Stimulated activated effector memory CD8-positive, alpha-beta T cell treated with anti-CD3 and anti-CD28 coated beads, Interleukin-12 subunit alpha, Interleukin-12 subunit beta, amount 100 ng/mL, for 72 hours (primary cell): Measurements from ENCODE around the gene NYAP2.

Source experiments
- ATAC-seq: fragments of 150-1000 bp; cut with Tn5 transposase; 2 replicates; pipeline ENCODE4 v1.10.0; 2021
- DNase-seq, 2 donors: peaks; one replicate each; pipeline ENCODE4 v3.0.0; 2021 to 2022; ENCODE audit warnings: low spot score in 2 of 2
- H3K27ac Mint-ChIP-seq: one replicate; pipeline ENCODE4 v1.8.0; 2022; ENCODE audit warnings: mild to moderate bottlenecking, mixed read lengths
- H3K36me3 Mint-ChIP-seq: one replicate; pipeline ENCODE4 v1.8.0; 2022; ENCODE audit warnings: mild to moderate bottlenecking, mixed read lengths
- H3K4me1 Mint-ChIP-seq: one replicate; pipeline ENCODE4 v1.8.0; 2022; ENCODE audit warnings: mixed read lengths
- H3K4me3 Mint-ChIP-seq: one replicate; pipeline ENCODE4 v1.8.0; 2022; ENCODE audit warnings: mild to moderate bottlenecking, mixed read lengths
- H3K9me3 Mint-ChIP-seq: one replicate; pipeline ENCODE4 v1.8.0; 2022; ENCODE audit warnings: mixed read lengths

NYAP2 gene

GRCh38 chr2:225415341-225415740 lies 15.8 kb downstream of the NYAP2 start:
- no peak for ATAC-seq
- H3K4me3 Mint-ChIP-seq, result no peak overlapping the region
- DNase-seq, result no peak
- no peaks in the 10 kb centered on the region for H3K36me3 Mint-ChIP-seq
- no peaks in the 10 kb centered on the region for H3K9me3 Mint-ChIP-seq
- no peak overlapping the region for H3K27ac Mint-ChIP-seq
- no peaks in the 10 kb centered on the region for H3K4me1 Mint-ChIP-seq

GRCh38 chr2:225415792-225416191 lies 16.3 kb downstream of the NYAP2 start:
- Mint-ChIP-seq H3K36me3 (no peaks in the 10 kb centered on the region), H3K4me1 (no peaks in the 10 kb centered on the region)

DNA sequence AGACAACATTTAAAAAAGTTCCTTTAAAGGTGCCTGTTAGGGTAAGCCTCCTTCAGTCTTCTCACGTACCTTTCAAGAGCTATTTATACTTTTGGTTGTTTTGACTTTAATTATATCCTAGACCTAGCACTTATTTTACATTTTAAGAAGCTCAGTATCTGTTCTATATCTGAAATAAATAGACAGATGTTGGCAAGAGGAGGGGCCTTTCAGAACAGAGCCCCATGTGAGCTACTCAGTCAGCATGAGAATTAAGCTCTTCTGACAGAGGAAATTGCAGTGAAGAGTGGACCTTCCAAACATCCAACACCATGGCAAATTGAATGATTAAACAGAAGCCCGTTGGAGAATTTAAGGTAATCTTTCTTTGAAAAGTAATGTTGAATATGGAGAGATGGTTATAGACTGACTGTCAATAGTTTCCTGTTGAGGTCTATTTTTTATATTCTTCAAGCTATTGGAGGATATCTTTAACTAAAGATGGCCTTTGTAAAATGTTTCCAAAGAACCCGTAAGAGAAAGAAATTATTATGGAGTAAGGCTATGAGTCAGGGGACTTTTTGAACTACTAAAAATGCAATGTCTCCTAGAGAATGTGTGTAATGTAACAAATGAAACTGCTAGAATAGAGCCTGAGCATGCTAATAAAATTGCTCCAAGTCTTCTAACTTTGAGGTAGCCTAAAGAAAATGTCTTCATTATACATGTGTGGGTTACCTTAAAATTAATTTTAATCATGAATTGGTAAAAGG lies 17.3 kb downstream of the NYAP2 start:
- Mint-ChIP-seq H3K4me1 (no peaks in the 10 kb centered on the region), H3K4me3 (no peak overlapping the region), H3K9me3 (no peaks in the 10 kb centered on the region), H3K27ac (no peak overlapping the region), H3K36me3 (no peaks in the 10 kb centered on the region)
- no peak for DNase-seq
- ATAC-seq, result no peak

More at GRCh38 chr2:225415792-225416191, 16.3 kb downstream of the NYAP2 start:
- Mint-ChIP-seq H3K27ac (no peak overlapping the region), H3K4me3 (no peak overlapping the region), H3K9me3 (no peaks in the 10 kb centered on the region)
- DNase-seq (no peak), ATAC-seq (no peak)

DNA sequence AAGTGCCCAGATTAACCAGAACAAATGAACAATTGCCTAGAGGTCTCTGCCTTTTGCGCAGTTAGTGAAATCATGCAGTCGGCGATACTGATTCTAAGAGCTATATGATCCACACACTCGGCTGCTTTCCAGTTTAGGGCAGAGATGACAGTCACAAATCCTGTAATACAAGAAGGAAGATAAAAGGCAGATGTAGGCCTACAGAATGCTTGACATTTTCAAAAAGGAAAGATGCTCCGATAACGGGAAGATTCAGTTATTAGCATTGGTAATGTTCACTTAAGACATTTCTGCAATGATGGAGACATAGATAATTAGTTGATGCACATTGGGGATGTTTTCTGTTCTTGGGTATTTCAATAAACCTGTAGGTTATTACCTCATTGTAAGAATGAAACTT lies 19.5 kb downstream of the NYAP2 start:
- no peaks in the 10 kb centered on the region for H3K36me3 Mint-ChIP-seq
- H3K4me3 Mint-ChIP-seq, result no peak overlapping the region
- no peaks in the 10 kb centered on the region for H3K4me1 Mint-ChIP-seq
- ATAC-seq (no peak), DNase-seq (no peak)
- no peak overlapping the region for H3K27ac Mint-ChIP-seq
- H3K9me3 Mint-ChIP-seq, result no peaks in the 10 kb centered on the region

GRCh38 chr2:225422145-225422544 lies 22.6 kb downstream of the NYAP2 start:
- Mint-ChIP-seq H3K36me3 (no peaks in the 10 kb centered on the region), H3K4me1 (no peaks in the 10 kb centered on the region), H3K4me3 (no peak overlapping the region), H3K27ac (no peak overlapping the region), H3K9me3 (no peaks in the 10 kb centered on the region)
- DNase-seq, result no peak
- ATAC-seq, result no peak

DNA sequence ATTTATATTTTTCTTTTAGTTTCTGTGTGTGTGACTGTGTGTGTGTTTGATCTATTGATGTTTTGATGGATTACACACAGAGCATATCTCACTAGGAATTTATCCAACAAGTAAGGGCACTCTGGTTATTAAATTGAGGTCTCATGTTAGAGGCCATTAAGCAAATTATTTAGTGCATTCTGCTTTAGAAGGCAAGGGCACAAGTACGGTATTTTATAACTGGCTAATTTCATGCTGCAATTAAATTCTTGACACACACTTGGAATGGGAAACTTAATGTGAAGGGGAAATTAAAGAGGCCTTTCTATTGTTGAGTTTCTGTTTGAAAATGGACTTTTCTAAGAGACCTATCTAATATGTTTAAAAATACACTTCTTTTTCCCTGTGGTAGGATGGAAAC lies 25.8 kb downstream of the NYAP2 start:
- Mint-ChIP-seq H3K36me3 (no peaks in the 10 kb centered on the region), H3K4me3 (no peak overlapping the region), H3K9me3 (no peaks in the 10 kb centered on the region)

GRCh38 chr2:225428360-225428759 lies 28.9 kb downstream of the NYAP2 start:
- Mint-ChIP-seq H3K4me1 (no peaks in the 10 kb centered on the region), H3K27ac (no peak overlapping the region), H3K9me3 (no peaks in the 10 kb centered on the region), H3K36me3 (no peaks in the 10 kb centered on the region), H3K4me3 (no peak overlapping the region)
- ATAC-seq (no peak), DNase-seq (no peak)

More for the DNA sequence above, 25.8 kb downstream of the NYAP2 start:
- no peaks in the 10 kb centered on the region for H3K4me1 Mint-ChIP-seq
- ATAC-seq (no peak), DNase-seq (no peak)
- no peak overlapping the region for H3K27ac Mint-ChIP-seq

DNA sequence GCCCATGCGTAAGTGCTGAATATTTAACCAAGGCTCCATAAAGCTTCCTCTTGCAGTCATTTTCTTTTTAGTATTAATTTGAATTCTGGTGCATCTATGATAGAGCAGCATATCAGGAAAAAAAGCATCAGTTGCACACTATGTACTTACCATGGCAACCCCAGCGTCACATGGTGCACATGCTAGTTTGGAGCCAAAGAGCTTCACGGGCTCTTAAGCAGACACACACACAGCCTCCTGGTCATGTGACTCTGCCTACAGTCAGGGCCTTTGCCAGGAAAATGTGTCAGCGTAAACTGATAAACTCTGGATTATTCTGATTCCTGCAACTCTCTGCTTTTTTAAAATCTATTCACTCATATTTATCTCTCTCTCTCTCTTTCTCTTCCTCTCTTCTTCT lies 30.2 kb downstream of the NYAP2 start:
- H3K4me3 Mint-ChIP-seq, result no peak overlapping the region
- no peaks in the 10 kb centered on the region for H3K36me3 Mint-ChIP-seq
- no peaks in the 10 kb centered on the region for H3K4me1 Mint-ChIP-seq
- no peak overlapping the region for H3K27ac Mint-ChIP-seq
- H3K9me3 Mint-ChIP-seq, result no peaks in the 10 kb centered on the region
- no peak for DNase-seq
- no peak for ATAC-seq

DNA sequence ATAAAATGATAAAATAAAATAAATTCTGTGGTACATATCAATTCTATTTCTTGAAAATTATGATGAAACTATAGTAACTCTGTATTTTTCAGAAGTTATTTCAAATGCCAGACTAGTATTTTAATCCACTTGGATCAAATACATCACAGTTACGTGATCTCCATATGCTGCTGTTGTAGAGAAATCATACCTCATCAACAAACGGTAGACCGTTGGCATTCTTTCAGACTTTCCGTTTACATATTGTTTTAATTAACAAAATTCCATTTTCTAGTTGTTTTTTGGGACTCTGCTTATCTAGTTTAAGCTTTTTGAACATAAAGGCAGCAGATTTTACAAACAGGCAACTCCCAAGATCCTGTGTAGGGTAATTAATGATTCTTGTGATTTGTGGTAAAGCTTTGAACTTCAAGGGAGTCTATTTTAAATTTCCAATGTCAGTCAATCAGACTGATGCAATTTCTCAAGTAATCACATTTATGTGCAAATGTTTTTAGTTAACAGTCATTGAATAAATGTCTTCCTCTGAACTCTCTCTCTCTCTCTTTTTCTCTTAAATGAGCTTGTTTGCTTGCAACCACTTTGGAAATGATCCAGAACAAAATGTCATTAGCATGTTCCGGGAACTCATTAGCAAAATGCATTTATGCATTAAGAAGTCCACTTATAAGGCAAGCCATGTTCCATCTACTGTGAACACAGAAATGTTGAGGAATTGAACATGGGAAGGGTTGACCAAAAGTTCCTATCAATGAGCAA lies 31.8 kb downstream of the NYAP2 start:
- ATAC-seq (no peak), DNase-seq (no peak)
- Mint-ChIP-seq H3K9me3 (no peaks in the 10 kb centered on the region), H3K4me1 (no peaks in the 10 kb centered on the region), H3K27ac (no peak overlapping the region), H3K4me3 (no peak overlapping the region), H3K36me3 (no peaks in the 10 kb centered on the region)

- no peaks in the 10 kb centered on the region for H3K36me3 Mint-ChIP-seq
- DNase-seq (no peak), ATAC-seq (no peak)
- no peak overlapping the region for H3K4me3 Mint-ChIP-seq
- no peak overlapping the region for H3K27ac Mint-ChIP-seq
- H3K4me1 Mint-ChIP-seq, result no peaks in the 10 kb centered on the region
- no peaks in the 10 kb centered on the region for H3K9me3 Mint-ChIP-seq
These were observed 34.5 kb downstream of the NYAP2 start for GRCh38 chr2:225434014-225434413.

GRCh38 chr2:225437319-225437718 lies 37.8 kb downstream of the NYAP2 start:
- ATAC-seq, result no peak
- Mint-ChIP-seq H3K4me1 (no peaks in the 10 kb centered on the region), H3K36me3 (no peaks in the 10 kb centered on the region)

DNA sequence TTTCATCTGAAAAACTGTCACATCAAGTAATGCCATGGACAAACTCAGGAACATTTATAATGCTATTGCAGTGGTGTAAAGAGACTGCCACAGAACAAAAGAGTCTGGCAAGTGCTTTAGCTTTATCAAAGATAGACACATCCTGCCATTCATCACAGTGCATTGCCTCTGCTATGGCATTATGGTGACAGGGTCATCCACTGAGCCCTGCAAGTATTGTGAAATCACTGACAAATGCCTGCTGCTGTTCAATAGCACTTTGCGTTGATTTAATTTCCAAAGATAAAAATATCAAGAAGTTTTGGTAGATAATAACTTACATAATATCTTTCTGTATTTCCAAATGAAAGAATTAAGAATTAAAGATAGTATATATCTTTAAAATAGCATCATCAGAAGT lies 38.7 kb downstream of the NYAP2 start:
- H3K27ac Mint-ChIP-seq, result no peak overlapping the region
- no peak for DNase-seq
- H3K4me1 Mint-ChIP-seq, result no peaks in the 10 kb centered on the region
- no peak overlapping the region for H3K4me3 Mint-ChIP-seq
- no peaks in the 10 kb centered on the region for H3K9me3 Mint-ChIP-seq
- no peak for ATAC-seq
- no peaks in the 10 kb centered on the region for H3K36me3 Mint-ChIP-seq

More at GRCh38 chr2:225437319-225437718, 37.8 kb downstream of the NYAP2 start:
- no peak for DNase-seq
- Mint-ChIP-seq H3K4me3 (no peak overlapping the region), H3K9me3 (no peaks in the 10 kb centered on the region), H3K27ac (no peak overlapping the region)

DNA sequence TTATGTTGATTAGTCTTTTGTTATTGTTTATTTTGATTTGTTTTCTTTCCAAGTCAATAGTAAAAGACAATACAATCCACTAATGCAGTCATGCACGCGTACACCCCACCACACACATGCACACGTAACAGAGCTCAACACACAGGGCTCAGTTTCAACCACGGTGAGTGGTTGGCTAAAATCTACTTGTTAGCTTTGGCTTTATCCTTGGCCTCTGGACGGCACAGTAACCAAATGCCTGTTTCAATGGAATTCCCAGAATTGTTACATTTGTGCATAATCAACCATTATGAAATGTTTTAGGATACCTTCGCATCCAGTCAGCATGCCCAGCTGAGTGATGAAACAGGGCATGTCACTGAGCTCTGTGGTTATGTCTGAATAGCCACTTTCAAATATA lies 53.2 kb downstream of the NYAP2 start:
- no peak for DNase-seq

DNA sequence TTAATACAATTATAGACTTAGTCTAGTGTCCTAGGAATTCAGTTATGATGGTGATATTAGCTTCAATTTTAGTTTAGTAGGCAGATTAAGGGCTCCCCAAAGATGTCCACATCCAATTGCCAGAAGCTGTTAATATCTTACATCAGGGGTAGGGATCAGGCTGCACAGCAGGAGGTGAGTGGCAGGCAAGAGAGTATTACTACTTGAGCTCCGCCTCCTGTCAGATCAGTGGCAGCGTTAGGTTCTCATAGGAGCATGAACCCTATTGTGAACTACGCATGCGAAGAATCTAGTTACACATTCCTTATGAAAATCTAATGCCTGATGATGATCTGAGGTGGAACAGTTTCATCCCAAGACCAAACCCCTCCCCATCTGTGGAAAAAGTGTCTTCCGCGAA lies 54.9 kb downstream of the NYAP2 start:
- H3K36me3 Mint-ChIP-seq, result no peaks in the 10 kb centered on the region
- H3K9me3 Mint-ChIP-seq, result no peaks in the 10 kb centered on the region
- H3K4me1 Mint-ChIP-seq, result no peaks in the 10 kb centered on the region
- ATAC-seq, result no peak
- no peak overlapping the region for H3K4me3 Mint-ChIP-seq
- no peak overlapping the region for H3K27ac Mint-ChIP-seq
- no peak for DNase-seq

More for the DNA sequence above, 53.2 kb downstream of the NYAP2 start:
- H3K4me3 Mint-ChIP-seq, result no peak overlapping the region
- no peaks in the 10 kb centered on the region for H3K36me3 Mint-ChIP-seq
- no peaks in the 10 kb centered on the region for H3K9me3 Mint-ChIP-seq
- H3K4me1 Mint-ChIP-seq, result no peaks in the 10 kb centered on the region
- ATAC-seq, result no peak
- H3K27ac Mint-ChIP-seq, result no peak overlapping the region

GRCh38 chr2:225456619-225457260 lies 57.2 kb downstream of the NYAP2 start:
- Mint-ChIP-seq H3K27ac (no peak overlapping the region), H3K9me3 (no peaks in the 10 kb centered on the region), H3K4me1 (no peaks in the 10 kb centered on the region), H3K4me3 (no peak overlapping the region), H3K36me3 (no peaks in the 10 kb centered on the region)
- DNase-seq (no peak), ATAC-seq (no peak)

GRCh38 chr2:225457482-225457881 lies 58.0 kb downstream of the NYAP2 start:
- Mint-ChIP-seq H3K9me3 (no peaks in the 10 kb centered on the region), H3K36me3 (no peaks in the 10 kb centered on the region), H3K4me3 (no peak overlapping the region), H3K27ac (no peak overlapping the region), H3K4me1 (no peaks in the 10 kb centered on the region)
- ATAC-seq, result no peak
- no peak for DNase-seq
